SK-N-SH (cell line): Measurements from ENCODE around the gene AK4. TPM values are rescaled to one million over a fixed set of nuclear protein-coding genes. Genes with fewer than 3 reads are reported as not detected.

Experiments
- CTCF ChIA-PET: fragments of 300-600, 350-600 bp; formaldehyde crosslinking; extraction: SDS; loops from one replicate; lab custom pipeline; 2021; lab: Yijun Ruan, JAX
- POLR2A ChIA-PET: fragments of 350-600 bp; sonication (Branson Sonifier 250); formaldehyde crosslinking; extraction: SDS; loops from one replicate; lab custom pipeline; 2020; ENCODE audit warnings: antibody characterized with exemption, inconsistent platforms; lab: Yijun Ruan, JAX
- DNase-seq: peaks from one replicate; pipeline ENCODE4 v3.0.0; 2012
- H2AFZ ChIP-seq: fragments of 200-600 bp; sonication (generic); 2 replicates; pipeline ENCODE4 v1.8.1; 2016; ENCODE audit warnings: antibody characterized with exemption, mild to moderate bottlenecking, low read depth
- H3F3A ChIP-seq: fragments of 200-600 bp; sonication (generic); replicated peaks from 2 replicates; pipeline ENCODE3; 2016; ENCODE audit warnings: antibody characterized with exemption, mild to moderate bottlenecking; ENCODE audit not compliant: insufficient read depth
- H3K27ac ChIP-seq, 2 experiments: fragments of 200-500 bp in 1 of 2; fragments of 200-600 bp in 1 of 2; sonication (Bioruptor generic) in 1 of 2; sonication (generic), shearing (Covaris generic) in 1 of 2; 2 replicates each; pipeline versions ENCODE4 v1.5.1 to v1.6.1; 2014 to 2016; ENCODE audit warnings: low read depth in 2 of 2, inconsistent platforms in 1 of 2, low read length in 1 of 2, mild to moderate bottlenecking in 1 of 2, mixed read lengths in 1 of 2
- H3K27me3 ChIP-seq: fragments of 200-600 bp; sonication (generic), shearing (Covaris generic); 2 replicates; pipeline ENCODE4 v1.6.1; 2016; ENCODE audit warnings: mixed run types; ENCODE audit not compliant: insufficient read depth
- H3K36me3 ChIP-seq, 2 experiments: fragments of 200-500 bp in 1 of 2; fragments of 200-600 bp in 1 of 2; sonication (Bioruptor generic) in 1 of 2; sonication (generic) in 1 of 2; replicated peaks in 1 of 2; 2 replicates each; pipeline versions ENCODE3 to v1.5.1; 2014 to 2016; ENCODE audit warnings: low read length in 1 of 2, mild to moderate bottlenecking in 1 of 2; ENCODE audit not compliant: insufficient read depth in 2 of 2, control insufficient read depth in 1 of 2
- H3K4me1 ChIP-seq, 2 experiments: fragments of 200-500 bp in 1 of 2; fragments of 200-600 bp in 1 of 2; sonication (Bioruptor generic) in 1 of 2; sonication (generic), shearing (Covaris generic) in 1 of 2; 2 replicates each; pipeline versions ENCODE4 v1.5.1 to v1.6.1; 2014 to 2016; ENCODE audit warnings: low read depth in 1 of 2, low read length in 1 of 2, mixed run types in 1 of 2; ENCODE audit not compliant: insufficient read depth in 2 of 2, control insufficient read depth in 1 of 2
- H3K4me2 ChIP-seq: fragments of 200-600 bp; sonication (generic), shearing (Covaris generic); 2 replicates; pipeline ENCODE4 v1.6.1; 2017; ENCODE audit warnings: mixed run types
- H3K4me3 ChIP-seq, 2 experiments: fragments of 200-500 bp in 1 of 2; fragments of 200-600 bp in 1 of 2; sonication (Bioruptor generic) in 1 of 2; sonication (generic), shearing (Covaris generic) in 1 of 2; 2 replicates each; pipeline versions ENCODE4 v1.5.1 to v1.8.1; 2014 to 2016; ENCODE audit warnings: low read depth in 2 of 2, inconsistent platforms in 1 of 2, low read length in 1 of 2, mild to moderate bottlenecking in 1 of 2, mixed read lengths in 1 of 2, moderate library complexity in 1 of 2
- H3K79me2 ChIP-seq: fragments of 200-600 bp; sonication (generic); 2 replicates; pipeline ENCODE4 v1.8.1; 2017; ENCODE audit warnings: mild to moderate bottlenecking; ENCODE audit not compliant: insufficient read depth
- H3K9ac ChIP-seq: fragments of 200-600 bp; sonication (generic); 2 replicates; pipeline ENCODE4 v1.6.1; 2017; ENCODE audit warnings: mixed run types
- H3K9me2 ChIP-seq: fragments of 200-600 bp; sonication (generic); 2 replicates; pipeline ENCODE4 v1.6.1; 2017; ENCODE audit warnings: mixed run types
- H3K9me3 ChIP-seq: fragments of 200-600 bp; sonication (generic); 2 replicates; pipeline ENCODE4 v1.6.1; 2017; ENCODE audit warnings: mixed run types, mild to moderate bottlenecking, moderate library complexity
- H4K20me1 ChIP-seq: fragments of 200-600 bp; sonication (generic); 2 replicates; pipeline ENCODE4 v1.6.1; 2017; ENCODE audit warnings: mild to moderate bottlenecking, mixed run types; ENCODE audit not compliant: insufficient read depth
- ELF1 ChIP-seq: IDR thresholded peaks from 2 replicates; pipeline ENCODE4 v1.4.0; 2012
- FOXJ3 ChIP-seq: sonication (generic); formaldehyde crosslinking; IDR thresholded peaks from 2 replicates; pipeline ENCODE4 v1.5.1; 2020; ENCODE audit warnings: mild to moderate bottlenecking, missing genetic modification reagents
- GABPA ChIP-seq: IDR thresholded peaks from 2 replicates; pipeline ENCODE4 v1.4.0; 2012; ENCODE audit warnings: low read depth, mild to moderate bottlenecking
- GATA2 ChIP-seq: sonication (generic); formaldehyde crosslinking; IDR thresholded peaks from 2 replicates; pipeline ENCODE4 v1.5.0; 2020; ENCODE audit warnings: mild to moderate bottlenecking, missing genetic modification reagents
- JUND ChIP-seq: IDR thresholded peaks from 2 replicates; pipeline ENCODE4 v1.4.0; 2012
- NFIC ChIP-seq: IDR thresholded peaks from 2 replicates; pipeline ENCODE4 v1.4.0; 2012; ENCODE audit warnings: borderline replicate concordance
- NRF1 ChIP-seq: IDR thresholded peaks from 2 replicates; pipeline ENCODE4 v1.6.1; 2012; ENCODE audit warnings: low read depth, mild to moderate bottlenecking, low read length
- POLR2AphosphoS5 ChIP-seq: IDR thresholded peaks from 2 replicates; pipeline ENCODE4 v1.6.1; 2012; ENCODE audit warnings: low read depth, low read length
- RAD21 ChIP-seq: IDR thresholded peaks from 2 replicates; pipeline ENCODE4 v1.6.1; 2012; ENCODE audit warnings: mild to moderate bottlenecking, low read length
- RXRA ChIP-seq: IDR thresholded peaks from 2 replicates; pipeline ENCODE4 v1.4.0; 2012; ENCODE audit warnings: low read depth, mild to moderate bottlenecking, borderline replicate concordance
- TCF12 ChIP-seq: IDR thresholded peaks from 2 replicates; pipeline ENCODE4 v1.4.0; 2012
- TEAD4 ChIP-seq: IDR thresholded peaks from 2 replicates; pipeline ENCODE4 v1.4.0; 2012; ENCODE audit warnings: mild to moderate bottlenecking, borderline replicate concordance; ENCODE audit not compliant: insufficient read depth
- WGBS: methylation state at CpG from one replicate; pipeline ENCODE4 v1.1.6; 2017; ENCODE audit warnings: low lambda C conversion rate; 5-methylcytosine and 5-hydroxymethylcytosine counted together
- polyA plus RNA-seq, 3 experiments: library from polyadenylated mRNA; depleted of rRNA; stranded (reverse); fragments of >200 nt; gene quantifications; 2 replicates each; pipeline ENCODE4 v1.2.3, GENCODE V29; 2012
- TF ChIP-seq, protein P1 (sequence below): fragments of 150-350 bp; IDR thresholded peaks from 2 replicates; pipeline ENCODE4 v1.6.1; 2017; ENCODE audit warnings: antibody characterized with exemption, low read length, low read depth, borderline replicate concordance
- TF ChIP-seq, protein P2 (sequence below): IDR thresholded peaks from 2 replicates; pipeline ENCODE4 v1.4.0; 2012; ENCODE audit warnings: low read depth
- TF ChIP-seq, protein P3 (sequence below): IDR thresholded peaks from 2 replicates; pipeline ENCODE4 v1.6.1; 2012; ENCODE audit warnings: mild to moderate bottlenecking, low read depth, low read length, moderate library complexity
- TF ChIP-seq, protein P4 (sequence below): fragments of 150-350 bp; IDR thresholded peaks from 2 replicates; pipeline ENCODE4 v1.6.1; 2016; ENCODE audit warnings: mild to moderate bottlenecking, low read depth, low read length
- TF ChIP-seq, protein P5 (sequence below): IDR thresholded peaks from 2 replicates; pipeline ENCODE4 v1.4.0; 2012; ENCODE audit warnings: low read depth, borderline replicate concordance

Gene AK4
- polyA plus RNA-seq, 1 of the 3 experiments (the other 2 are of a cell fraction), result 6.4 TPM

DNA sequence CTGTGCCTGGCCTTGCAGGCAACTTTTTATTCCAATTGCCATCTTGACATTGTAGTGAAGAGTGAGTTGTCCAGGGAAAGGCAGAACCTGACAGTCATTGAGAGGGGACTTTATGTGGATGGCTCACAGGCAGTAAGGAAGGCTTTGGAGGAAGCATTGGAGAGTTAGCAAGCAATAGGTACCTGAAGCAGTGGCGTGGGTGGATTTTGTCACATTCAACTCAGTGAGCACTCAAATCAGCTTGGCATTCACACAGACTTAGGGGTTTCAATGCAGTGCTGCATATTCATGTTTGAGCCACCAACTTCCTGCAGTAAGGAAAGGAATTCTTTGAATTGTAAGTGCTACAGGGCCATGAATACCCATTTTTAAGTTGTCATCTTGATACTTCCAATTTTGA lies 69.0 kb downstream of the AK4 start (continued):
- TF ChIP-seq, protein P1, sequence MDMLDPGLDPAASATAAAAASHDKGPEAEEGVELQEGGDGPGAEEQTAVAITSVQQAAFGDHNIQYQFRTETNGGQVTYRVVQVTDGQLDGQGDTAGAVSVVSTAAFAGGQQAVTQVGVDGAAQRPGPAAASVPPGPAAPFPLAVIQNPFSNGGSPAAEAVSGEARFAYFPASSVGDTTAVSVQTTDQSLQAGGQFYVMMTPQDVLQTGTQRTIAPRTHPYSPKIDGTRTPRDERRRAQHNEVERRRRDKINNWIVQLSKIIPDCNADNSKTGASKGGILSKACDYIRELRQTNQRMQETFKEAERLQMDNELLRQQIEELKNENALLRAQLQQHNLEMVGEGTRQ, result no peak
- no peak for TF ChIP-seq NRF1
- TF ChIP-seq FOXJ3 (CRISPR knock-in tag), result no peak
- TF ChIP-seq NFIC, result no peak
- TF ChIP-seq TCF12, result no peak

DNA sequence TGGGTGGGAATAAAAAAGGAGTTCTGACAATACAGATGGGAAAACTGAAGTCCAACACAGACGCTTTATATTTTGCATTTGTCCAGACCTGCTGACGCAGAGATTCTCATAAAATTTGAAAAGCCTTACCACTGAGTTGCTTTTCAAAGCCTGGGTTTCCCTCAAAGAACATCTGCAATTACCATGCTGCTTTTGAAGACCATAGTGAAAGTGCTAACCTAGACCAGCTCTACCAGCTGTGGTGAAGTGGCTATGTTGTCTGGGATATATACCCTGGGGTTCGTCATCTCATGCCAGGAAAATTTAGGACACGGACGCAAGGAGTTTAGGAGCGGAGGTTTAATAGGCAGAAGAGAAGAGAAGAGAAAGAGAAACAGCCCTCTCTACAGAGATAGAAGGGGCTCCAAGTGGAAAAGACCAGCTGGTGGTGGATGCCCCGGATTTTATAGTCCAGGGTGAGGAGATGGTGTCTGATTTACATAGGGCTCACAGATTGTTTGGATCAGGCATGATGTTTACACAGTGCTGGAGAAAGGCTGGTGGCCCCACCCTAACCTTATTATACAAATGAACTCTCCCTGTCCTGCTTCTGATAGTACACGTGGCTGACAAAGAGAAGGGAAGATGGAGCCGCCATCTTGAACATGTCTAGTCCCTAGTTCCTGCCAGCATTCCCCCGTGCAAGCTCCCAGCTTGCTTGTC lies 73.8 kb downstream of the AK4 start:
- no peaks in the 10 kb centered on the region for H4K20me1 ChIP-seq
- H3K36me3 ChIP-seq, result peaks cover 0 to 7% of the 10 kb centered on the region in 2 experiments
- POLR2A ChIA-PET, result no interaction called here
- no peaks in the 10 kb centered on the region for H3K79me2 ChIP-seq
- CTCF ChIA-PET, result interaction anchor here (0.9 kb wide), 1 partner anchor 466 kb away, joined by 4 read pairs; no protein-coding TSS in a partner anchor
- no peaks in the 10 kb centered on the region for H3K27me3 ChIP-seq
- TF ChIP-seq, protein P2, sequence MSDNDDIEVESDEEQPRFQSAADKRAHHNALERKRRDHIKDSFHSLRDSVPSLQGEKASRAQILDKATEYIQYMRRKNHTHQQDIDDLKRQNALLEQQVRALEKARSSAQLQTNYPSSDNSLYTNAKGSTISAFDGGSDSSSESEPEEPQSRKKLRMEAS, result no peak
- TF ChIP-seq, protein P3, sequence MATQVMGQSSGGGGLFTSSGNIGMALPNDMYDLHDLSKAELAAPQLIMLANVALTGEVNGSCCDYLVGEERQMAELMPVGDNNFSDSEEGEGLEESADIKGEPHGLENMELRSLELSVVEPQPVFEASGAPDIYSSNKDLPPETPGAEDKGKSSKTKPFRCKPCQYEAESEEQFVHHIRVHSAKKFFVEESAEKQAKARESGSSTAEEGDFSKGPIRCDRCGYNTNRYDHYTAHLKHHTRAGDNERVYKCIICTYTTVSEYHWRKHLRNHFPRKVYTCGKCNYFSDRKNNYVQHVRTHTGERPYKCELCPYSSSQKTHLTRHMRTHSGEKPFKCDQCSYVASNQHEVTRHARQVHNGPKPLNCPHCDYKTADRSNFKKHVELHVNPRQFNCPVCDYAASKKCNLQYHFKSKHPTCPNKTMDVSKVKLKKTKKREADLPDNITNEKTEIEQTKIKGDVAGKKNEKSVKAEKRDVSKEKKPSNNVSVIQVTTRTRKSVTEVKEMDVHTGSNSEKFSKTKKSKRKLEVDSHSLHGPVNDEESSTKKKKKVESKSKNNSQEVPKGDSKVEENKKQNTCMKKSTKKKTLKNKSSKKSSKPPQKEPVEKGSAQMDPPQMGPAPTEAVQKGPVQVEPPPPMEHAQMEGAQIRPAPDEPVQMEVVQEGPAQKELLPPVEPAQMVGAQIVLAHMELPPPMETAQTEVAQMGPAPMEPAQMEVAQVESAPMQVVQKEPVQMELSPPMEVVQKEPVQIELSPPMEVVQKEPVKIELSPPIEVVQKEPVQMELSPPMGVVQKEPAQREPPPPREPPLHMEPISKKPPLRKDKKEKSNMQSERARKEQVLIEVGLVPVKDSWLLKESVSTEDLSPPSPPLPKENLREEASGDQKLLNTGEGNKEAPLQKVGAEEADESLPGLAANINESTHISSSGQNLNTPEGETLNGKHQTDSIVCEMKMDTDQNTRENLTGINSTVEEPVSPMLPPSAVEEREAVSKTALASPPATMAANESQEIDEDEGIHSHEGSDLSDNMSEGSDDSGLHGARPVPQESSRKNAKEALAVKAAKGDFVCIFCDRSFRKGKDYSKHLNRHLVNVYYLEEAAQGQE, result no peak
- TF ChIP-seq RAD21 (no peak), TEAD4 (no peak), JUND (no peak), POLR2AphosphoS5 (no peak), GABPA (no peak), ELF1 (no peak), GATA2 (CRISPR knock-in tag) (no peak), RXRA (no peak)
- TF ChIP-seq, protein P4, sequence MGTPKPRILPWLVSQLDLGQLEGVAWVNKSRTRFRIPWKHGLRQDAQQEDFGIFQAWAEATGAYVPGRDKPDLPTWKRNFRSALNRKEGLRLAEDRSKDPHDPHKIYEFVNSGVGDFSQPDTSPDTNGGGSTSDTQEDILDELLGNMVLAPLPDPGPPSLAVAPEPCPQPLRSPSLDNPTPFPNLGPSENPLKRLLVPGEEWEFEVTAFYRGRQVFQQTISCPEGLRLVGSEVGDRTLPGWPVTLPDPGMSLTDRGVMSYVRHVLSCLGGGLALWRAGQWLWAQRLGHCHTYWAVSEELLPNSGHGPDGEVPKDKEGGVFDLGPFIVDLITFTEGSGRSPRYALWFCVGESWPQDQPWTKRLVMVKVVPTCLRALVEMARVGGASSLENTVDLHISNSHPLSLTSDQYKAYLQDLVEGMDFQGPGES, result no peak
- TF ChIP-seq, protein P1, result no peak
- TF ChIP-seq, protein P5, sequence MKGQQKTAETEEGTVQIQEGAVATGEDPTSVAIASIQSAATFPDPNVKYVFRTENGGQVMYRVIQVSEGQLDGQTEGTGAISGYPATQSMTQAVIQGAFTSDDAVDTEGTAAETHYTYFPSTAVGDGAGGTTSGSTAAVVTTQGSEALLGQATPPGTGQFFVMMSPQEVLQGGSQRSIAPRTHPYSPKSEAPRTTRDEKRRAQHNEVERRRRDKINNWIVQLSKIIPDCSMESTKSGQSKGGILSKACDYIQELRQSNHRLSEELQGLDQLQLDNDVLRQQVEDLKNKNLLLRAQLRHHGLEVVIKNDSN, result no peak
- no peak overlapping the region for H3K9ac ChIP-seq
- 85% methylated on average over 10 of the region's 10 CpGs for WGBS
- no peak for DNase-seq
- no peak overlapping the region for H3K4me2 ChIP-seq
- H3K9me2 ChIP-seq, result no peaks in the 10 kb centered on the region
- no peak overlapping the region for H3K4me3 ChIP-seq
- H3K4me1 ChIP-seq, result no peaks in the 10 kb centered on the region
- H3K27ac ChIP-seq, result no peak overlapping the region
- no peaks in the 10 kb centered on the region for H3F3A ChIP-seq
- H3K9me3 ChIP-seq, result no peaks in the 10 kb centered on the region
- no peak overlapping the region for H2AFZ ChIP-seq
